HuH-7 (cell line): ENCODE results near the gene OGG1.

Source experiments
- DNase-seq: peaks from one replicate; pipeline ENCODE4 v3.0.0; 2011; ENCODE audit warnings: low spot score

OGG1 gene

DNA sequence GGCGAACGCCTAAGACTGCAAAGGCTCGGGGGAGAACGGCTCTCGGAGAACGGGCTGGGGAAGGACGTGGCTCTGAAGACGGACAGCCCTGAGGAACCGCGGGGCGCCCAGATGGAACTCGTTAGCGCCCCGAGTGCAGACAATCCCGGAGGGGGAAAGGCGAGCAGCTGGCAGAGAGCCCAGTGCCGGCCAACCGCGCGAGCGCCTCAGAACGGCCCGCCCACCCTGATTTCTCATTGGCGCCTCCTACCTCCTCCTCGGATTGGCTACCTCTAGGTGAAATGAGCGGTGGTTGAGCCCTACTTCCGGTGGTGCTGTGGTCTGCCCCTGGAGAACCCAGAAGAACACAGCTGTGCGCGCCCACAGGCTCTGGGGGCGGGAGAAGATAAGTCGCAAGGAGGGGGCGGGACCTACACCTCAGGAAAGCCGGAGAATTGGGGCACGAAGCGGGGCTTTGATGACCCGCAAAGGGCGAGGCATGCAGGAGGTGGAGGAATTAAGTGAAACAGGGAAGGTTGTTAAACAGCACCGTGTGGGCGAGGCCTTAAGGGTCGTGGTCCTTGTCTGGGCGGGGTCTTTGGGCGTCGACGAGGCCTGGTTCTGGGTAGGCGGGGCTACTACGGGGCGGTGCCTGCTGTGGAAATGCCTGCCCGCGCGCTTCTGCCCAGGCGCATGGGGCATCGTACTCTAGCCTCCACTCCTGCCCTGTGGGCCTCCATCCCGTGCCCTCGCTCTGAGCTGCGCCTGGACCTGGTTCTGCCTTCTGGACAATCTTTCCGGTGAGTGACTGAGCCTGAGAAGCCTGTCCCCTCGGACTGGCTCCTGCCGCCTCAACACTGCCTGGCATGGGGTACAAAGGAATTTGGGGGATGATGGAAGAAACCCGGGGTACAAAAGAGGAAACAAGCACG is at the start of gene OGG1:
Gene OGG1 (plus strand): TSS at position 308 of the 911 bp plus-strand sequence. CDS start 335 bp downstream, at position 643.
- peak; percentile 100 for DNase-seq

DNA sequence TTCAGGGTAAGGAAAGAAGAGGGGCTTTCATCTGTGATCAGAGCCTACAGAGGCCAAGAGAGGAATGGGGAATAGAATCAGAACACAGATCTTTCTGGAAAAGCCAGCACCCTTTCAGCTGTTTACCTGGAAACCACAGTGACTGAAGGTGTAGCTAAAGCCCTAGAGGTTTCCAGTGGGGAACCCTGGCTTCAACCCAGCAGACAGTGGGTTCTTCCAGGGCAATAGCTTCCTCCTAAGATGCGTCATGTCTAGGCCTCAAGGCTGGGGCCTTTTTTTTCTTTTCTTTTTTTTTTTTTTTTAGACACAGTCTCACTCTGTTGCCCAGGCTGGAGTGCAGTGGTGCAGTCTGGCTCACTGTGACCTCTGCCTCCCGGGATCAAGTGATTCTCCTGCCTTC is 49.2 kb upstream of the OGG1 start:
- DNase-seq = no peak

DNA sequence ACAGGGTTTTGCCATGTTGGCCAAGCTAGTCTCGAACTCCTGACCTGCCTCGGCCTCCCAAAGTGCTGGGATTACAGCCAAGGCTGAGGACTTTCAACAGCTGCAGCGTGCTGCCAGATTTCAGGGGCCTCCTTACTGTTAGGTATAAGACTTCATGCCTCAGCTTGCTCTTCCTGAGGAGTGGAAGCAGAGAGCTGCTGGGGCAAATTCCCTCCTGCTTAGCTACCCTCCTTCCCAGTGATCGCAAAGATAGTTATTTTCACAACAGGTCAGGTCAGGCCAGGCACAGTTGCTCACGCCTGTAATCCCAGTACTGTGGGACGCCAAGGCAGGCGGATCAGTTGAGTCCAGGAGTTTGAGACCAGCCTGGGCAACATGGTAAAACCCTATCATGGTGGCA is 48.7 kb upstream of the OGG1 start:
- no peak for DNase-seq

DNA sequence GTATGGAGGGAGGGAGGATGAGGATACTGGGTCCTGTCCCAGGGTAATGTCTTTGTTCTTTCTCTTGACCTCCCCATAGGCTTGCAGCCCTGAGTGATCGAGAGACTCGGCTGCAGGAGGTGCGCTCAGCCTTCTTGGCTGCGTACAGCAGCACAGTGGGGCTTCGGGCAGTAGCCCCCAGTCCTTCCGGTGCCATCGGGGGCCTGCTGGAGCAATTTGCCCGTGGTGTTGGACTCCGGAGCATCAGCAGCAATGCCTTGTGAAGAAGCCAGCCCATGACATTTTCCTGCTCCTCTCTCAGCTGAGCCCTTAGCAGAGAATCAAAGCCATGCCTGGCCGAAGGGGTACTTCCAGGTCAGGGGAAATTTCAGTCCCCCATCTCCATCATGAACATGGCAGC is 48.0 kb upstream of the OGG1 start:
- no peak for DNase-seq

DNA sequence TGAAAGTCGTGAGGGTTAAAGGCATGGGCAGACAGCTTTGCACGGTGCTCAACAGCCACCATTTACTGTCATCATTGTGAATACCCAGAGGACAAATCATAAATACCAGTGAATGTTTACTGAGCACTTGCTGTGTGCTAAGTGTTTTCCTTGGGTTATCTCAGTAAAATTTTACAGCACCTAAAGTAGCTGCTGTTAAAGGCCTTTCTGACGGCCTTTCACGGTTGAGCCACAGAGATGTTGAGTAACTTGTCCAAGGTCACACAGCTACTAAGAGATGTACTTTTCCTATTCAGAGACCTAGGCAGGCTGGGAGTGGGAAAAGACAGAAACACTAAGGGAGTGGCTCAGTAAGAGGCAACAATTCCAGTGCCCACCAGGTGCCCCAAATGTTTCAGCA is 46.5 kb upstream of the OGG1 start:
- no peak for DNase-seq

- no peak for DNase-seq
Measured at GRCh38 chr3:9703736-9704346, 45.9 kb upstream of the OGG1 start, which contains the start of gene CPNE9. Gene CPNE9, plus strand, starts transcription at chr3:9703833. Its CDS starts 164 bp downstream, at chr3:9703997.

DNA sequence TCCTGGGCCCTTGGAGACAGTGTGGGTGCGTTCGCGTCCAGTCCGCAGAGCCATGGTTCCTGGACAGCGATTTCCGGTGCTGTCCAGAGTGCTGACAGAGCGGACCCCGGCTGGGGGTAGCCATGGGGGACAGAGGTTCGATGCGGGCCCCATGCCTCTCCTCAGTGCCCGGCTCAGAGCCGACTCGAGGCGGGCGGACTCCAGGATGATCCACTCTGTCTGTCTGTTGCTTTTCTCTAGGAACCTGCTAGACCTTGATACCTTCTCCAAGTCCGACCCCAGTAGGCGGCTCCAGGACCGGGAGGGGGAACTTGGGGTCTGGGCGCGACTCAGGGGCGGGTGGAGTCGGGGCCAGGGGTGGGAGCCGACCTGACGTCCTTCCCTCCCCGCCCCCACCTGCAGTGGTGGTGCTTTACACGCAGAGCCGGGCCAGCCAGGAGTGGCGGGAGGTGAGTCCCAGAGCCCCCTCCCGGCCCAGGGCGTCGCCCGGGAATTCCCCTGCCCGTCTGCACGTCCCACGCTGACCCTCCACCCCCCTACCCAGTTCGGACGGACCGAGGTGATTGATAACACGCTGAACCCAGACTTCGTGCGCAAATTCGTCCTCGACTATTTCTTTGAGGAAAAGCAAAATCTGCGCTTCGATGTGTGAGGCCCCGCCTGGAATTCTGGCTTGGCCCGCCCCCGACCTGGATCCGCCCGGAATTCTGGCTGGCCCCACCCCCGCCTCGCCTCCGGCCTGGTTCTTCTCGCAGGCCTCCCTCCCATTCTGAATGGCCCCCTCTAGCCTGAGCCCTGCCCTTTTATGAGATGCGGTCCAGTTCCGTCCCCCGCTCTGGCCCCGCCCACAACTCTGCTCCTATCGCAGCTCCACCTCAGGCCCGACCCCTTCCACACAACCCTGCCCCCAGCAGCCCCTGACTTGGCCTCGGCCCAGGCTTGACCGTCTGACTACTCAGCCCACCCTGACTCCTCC is 45.1 kb upstream of the OGG1 start:
- peak; percentile 85 for DNase-seq

DNA sequence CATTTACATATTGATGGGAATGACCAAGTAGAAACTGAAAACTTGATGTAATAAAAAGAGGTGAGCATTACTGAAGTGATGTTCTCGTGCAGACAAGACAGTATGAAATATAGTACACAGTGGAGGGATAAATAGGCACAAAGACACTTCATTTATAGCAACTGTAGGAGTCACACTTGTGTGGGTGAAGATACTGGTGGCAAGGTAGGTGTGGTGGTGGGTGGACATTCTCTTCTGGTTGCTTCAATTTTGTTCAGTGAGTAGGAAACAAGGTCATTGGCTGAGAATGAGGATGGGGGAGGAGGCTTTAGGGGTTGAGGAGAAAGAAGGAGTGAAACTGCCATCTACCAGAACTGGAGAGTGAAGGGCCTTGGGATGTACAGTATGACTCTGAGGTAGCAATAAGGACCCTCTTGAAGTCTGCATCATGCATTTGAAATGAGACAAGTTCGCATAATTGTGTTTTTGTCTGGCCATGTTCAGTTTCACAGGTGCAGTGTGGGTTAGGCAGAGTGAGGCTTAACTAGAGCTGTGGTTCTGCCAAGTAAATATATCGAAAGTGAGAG is 39.5 kb upstream of the OGG1 start:
- DNase-seq = no peak

- DNase-seq = no peak
Measured at GRCh38 chr3:9712415-9712814, 37.3 kb upstream of the OGG1 start.

DNA sequence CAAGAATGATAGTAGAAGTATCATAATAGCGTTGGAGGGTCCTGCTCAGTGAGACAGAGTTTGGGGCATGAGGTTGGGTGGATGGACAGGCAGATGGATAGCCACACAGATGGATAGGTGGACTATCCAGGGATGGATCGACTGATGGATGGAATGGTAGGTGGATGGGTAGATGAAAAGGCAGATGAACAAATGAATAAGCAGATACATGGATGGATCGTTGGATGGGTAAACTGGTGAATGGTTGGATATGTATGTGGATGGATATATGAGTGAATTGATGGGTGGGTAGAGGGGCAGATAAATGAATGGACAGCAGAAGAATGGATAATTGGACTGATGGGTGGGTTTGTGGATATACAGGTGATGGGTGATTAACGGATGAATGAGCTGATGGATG is 36.6 kb upstream of the OGG1 start:
- DNase-seq = no peak

DNA sequence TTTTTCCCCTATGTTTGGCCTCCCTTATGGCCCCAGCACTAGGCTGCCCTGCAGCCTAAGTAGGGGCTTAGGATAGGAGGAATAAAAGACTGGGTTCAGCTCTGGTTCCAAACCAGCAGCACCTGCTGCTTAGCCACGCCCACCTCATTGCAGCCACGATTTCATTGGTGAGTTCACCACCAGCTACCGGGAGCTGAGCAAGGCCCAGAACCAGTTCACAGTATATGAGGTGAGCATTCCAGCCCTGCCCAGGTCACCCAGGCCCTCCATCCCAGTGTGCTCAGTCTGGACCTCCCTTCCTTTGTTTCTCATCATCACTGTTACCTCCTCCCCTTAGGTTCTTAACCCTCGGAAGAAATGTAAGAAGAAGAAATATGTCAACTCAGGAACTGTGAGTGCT is 34.6 kb upstream of the OGG1 start:
- DNase-seq = no peak

- peak; percentile 71 for DNase-seq
Measured at GRCh38 chr3:9715764-9716437, 33.9 kb upstream of the OGG1 start.

DNA sequence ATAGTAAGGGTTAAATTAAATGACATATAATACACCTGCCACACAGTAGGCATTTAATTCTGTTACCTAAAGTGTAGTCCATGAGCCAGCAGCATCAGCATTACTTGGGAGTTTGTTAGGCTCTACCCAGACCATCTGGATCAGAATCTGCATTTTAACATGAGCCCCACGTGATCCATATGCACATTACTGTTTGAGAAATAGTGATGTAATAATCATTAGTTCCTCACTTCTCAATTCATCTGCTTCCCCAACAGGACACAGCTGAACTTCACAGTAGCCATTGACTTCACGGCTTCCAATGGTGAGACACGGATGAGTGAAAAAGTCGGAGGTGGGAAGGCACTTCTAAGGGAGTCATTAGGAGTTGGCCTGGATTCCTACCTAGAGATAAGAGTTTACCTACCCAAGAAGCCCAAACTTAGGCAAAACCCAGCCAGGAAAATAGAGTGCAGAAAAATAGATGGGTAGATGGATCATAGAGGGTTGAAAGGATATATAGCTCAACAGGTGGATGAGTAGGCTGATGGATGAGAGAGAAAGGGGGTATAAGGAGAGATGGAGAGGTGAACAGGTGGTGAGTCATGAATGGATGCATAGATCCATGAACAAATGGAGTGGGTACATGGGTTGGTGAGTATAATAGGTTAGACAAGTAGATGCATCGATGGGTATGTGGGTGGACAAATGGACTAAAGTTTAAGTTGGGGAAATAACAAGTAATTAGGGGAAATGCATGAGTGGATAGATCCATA is 32.8 kb upstream of the OGG1 start:
- no peak for DNase-seq

GRCh38 chr3:9717563-9717962 is 32.2 kb upstream of the OGG1 start:
- no peak for DNase-seq

GRCh38 chr3:9718118-9718517 is 31.6 kb upstream of the OGG1 start:
- DNase-seq = no peak

DNA sequence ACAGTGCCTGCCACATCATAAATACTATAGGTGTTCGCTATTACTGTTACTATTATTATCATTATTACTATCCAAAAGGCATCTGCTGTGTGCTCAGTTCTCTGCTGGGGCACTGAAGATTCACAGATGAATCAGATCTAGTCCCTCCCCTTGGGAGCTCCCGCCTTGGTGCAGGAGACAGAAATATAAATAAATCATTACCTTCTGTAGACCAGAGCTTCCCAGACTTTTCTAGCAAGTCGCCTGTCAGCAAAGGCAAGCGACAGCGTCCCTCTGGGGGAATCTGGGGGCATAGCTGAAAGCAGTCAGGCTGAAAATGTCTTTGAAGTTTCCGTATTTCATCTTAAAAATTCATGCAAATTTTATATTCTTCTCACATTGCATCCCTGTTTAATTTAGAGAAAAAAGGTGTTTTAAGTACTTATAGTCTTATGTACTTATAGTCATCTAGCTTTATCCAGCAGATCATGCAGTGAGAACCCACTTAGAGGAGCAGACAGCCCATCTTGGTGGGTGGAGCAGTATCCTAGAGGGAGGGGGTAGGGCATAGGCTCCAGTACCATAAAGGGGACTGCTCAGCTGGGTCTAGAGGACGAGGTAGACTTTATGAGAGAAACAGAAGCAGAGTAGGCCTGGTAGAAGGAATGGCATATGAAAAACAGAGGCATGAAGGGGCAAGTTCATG is 28.6 kb upstream of the OGG1 start:
- DNase-seq = no peak

- DNase-seq = no peak
Measured at GRCh38 chr3:9721700-9722060, 28.1 kb upstream of the OGG1 start.

GRCh38 chr3:9725775-9726515 is 23.8 kb upstream of the OGG1 start:
- no peak for DNase-seq

GRCh38 chr3:9727041-9727595 is 22.6 kb upstream of the OGG1 start:
- peak; percentile 81 for DNase-seq
